Measurements from ENCODE around the gene PYROXD2. TPM values are rescaled to one million over a fixed set of nuclear protein-coding genes. Genes with fewer than 3 reads are reported as not detected.

PYROXD2 gene
- total and polyA plus RNA-seq, 10 of the 15 experiments (the other 5 are each of a cell fraction or from before 2014, with no cell fraction given): 4.8 to 15.8 (median 11.1) TPM

- TF ChIP-seq, protein P1, sequence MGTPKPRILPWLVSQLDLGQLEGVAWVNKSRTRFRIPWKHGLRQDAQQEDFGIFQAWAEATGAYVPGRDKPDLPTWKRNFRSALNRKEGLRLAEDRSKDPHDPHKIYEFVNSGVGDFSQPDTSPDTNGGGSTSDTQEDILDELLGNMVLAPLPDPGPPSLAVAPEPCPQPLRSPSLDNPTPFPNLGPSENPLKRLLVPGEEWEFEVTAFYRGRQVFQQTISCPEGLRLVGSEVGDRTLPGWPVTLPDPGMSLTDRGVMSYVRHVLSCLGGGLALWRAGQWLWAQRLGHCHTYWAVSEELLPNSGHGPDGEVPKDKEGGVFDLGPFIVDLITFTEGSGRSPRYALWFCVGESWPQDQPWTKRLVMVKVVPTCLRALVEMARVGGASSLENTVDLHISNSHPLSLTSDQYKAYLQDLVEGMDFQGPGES (IDR thresholded peaks at IDR 0.05): no peak
- no peak for TF ChIP-seq NFYA (IDR thresholded peaks at IDR 0.05; ENCODE audit: borderline replicate concordance, low read depth, low read length)
- no peak for TF ChIP-seq PBX3 (IDR thresholded peaks at IDR 0.05; ENCODE audit: insufficient replicate concordance, low read depth, low read length)
- no peak for TF ChIP-seq CREB1 (IDR thresholded peaks at IDR 0.05; ENCODE audit: low read depth)
- TF ChIP-seq NFXL1 (IDR thresholded peaks at IDR 0.05; ENCODE audit: borderline replicate concordance): no peak
- no peak for TF ChIP-seq ZBTB40 (IDR thresholded peaks at IDR 0.05; ENCODE audit: borderline replicate concordance)
- TF ChIP-seq LARP7 (IDR thresholded peaks at IDR 0.05): no peak
- no peak for TF ChIP-seq ASH2L (IDR thresholded peaks at IDR 0.05; ENCODE audit: borderline replicate concordance, low read depth)
- no peak for TF ChIP-seq POLR2AphosphoS2 (IDR thresholded peaks at IDR 0.05; ENCODE audit: low read depth, low read length)
These were observed 32.3 kb downstream of the PYROXD2 start (continued) for GRCh38 chr10:98382691-98383101.

Measured in GM12878 (cell line).